Skin of body (tissue), 2 donors: ENCODE results near the gene RASGEF1C. TPM values are rescaled to one million over a fixed set of nuclear protein-coding genes. Genes with fewer than 3 reads are reported as not detected.

Experiments
- DNase-seq: peaks from one replicate; lab custom pipeline; 2025; lab: John Stamatoyannopoulos, UW
- total RNA-seq: library from RNA; depleted of rRNA; stranded (reverse); fragments of >200 nt; gene quantifications from one replicate; pipeline ENCODE4 v1.2.3, GENCODE V29; 2014

Gene RASGEF1C
- total RNA-seq, 1 donor from 2014 or later = 0.79 TPM

DNA sequence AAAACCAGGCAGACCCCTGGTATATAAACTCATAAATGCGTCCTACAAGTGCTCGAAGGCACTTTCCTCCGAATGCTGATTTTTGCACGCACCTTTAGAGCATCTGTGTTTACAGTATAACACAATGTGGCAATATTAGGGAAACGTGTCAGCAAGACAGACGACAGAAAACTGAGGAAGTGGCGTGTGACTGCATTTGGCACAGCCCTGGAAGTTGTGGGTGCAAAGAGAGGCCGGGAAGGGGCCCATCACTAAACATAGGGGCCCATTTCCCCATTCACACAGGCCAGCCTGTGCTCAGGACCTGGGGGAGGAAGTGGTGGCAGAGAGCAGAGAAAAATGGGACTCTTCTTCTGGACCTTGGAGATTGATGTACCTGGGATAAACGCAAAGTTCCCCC lies 48.2 kb downstream of the RASGEF1C start:
- no peak for DNase-seq

DNA sequence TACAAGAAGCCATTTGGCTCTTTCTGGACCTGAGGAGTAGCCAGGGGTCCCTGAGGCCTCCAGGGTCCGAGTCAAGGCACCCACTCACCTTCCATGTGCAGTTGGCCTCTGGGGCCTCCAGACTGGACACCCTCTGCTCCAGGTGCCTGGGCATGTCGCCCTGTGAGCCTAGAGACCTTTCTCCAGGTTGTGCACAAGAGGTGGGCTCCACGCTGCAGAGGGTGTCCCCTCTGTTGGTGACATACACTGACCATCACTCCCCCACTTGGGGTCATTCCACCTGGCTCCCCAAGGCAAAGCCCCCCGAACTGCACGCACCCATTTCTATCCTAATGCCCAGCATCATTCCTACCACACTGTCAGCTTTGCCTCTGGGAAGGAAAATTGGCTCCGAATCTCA lies 48.8 kb downstream of the RASGEF1C start:
- no peak for DNase-seq

DNA sequence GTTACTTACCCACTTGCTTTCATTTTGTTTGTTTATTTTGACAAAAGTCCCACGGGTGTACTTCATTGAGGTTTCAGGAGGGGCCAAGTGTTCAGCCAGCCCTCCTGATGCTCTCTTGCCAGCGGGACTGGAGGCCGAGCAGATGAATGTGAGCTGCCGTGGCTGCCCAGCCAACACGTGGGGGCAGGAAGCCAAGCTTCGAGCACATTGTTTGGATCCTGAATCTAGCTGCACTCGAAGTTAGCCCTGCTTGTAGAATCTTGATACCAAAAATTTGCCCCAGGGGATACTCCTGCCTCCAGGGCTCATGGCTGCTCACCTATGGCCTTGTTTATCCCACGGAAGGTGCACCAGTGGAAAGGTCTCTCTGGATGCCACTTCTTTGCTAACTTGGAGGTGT lies 49.3 kb downstream of the RASGEF1C start:
- no peak for DNase-seq

DNA sequence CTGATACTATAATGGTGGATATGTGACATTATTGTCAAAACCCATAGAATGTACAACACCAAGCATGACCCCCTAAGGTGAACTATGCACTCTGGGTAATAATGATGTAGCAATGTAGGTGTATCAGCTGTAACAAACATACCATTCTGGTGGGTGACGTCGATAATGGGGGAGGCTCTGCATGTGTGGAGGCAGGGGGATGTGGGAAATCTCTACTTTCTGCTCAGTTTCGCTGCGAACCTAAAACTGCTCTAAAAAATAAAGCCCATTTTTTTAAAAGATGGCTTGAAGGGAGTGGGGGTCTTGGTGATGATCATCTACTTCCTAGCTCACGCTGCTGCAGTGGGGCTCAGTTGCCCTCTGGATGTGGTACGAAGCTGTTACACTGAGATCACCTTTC lies 51.1 kb downstream of the RASGEF1C start:
- no peak for DNase-seq

DNA sequence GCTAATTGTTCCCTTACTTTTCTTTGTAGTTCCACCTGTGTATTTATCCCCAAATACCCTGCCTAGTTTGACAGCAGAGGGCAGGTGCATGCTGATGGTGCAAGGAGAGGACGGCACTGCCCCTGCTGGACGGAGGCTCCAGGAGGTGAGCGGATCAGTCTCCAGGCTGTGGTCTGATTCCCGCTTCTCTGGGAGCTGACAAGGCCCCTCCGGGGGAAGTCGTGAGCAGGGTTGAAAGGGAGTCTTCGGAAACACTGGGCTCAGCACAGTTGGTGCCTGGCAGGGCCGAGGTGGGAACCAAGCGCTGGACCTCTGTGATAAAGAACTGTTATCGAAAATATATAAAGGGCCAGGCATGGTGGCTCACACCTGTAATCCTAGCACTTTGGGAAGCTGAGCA lies 52.9 kb downstream of the RASGEF1C start:
- no peak for DNase-seq

DNA sequence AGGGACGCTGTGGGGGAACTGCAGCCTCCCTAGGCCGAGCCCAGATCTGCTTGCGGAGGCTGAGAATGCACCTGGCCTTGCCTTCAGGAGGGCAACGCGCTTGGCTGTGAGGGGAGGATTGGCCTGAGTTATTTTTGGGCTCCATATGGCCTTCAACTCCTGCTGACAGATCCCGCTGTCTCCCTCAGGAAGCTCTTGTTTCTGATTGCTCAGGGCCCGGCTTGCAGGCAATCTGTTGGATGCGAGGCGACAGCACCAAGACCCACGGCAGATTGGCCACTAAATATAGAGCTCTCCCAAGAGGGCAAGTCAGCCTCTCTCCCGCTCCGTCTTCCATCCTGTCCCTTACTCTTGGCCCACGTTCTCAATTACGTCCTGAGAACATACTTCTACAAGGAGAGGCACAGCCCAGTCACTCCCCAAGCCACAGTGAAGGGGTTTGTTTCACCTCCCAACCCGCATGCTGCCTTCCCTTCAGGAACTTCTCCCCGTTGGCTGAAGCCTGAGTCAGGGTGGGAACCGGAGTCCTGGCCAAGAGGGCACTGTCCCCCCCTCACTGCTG lies 53.6 kb downstream of the RASGEF1C start:
- DNase-seq = no peak

DNA sequence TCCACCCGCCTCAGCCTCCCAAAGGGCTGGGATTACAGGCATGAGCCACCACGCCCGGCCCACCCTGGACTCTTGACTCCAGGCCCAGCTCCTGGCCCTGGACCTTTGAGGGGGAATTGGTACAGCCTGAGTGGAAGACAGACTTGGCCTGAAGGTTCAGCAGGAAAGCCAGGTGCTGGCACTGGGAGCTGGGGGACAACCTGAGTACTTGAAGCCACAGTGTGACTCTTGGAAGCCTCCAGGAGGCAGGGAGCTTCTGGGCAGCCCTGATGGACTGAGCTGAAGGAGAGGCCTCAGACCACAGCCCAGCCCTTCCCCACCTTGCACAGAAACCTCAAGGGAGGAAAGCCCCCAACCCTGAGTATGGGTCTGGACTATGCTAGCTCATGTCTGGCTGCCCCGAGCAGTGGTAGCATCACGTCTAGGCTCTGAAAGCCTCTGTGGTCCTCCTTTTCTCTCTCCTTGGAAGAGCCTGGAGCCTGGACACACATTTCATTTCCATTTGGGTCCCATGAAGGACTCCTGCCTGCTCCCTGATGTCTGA lies 54.1 kb downstream of the RASGEF1C start:
- DNase-seq = no peak

DNA sequence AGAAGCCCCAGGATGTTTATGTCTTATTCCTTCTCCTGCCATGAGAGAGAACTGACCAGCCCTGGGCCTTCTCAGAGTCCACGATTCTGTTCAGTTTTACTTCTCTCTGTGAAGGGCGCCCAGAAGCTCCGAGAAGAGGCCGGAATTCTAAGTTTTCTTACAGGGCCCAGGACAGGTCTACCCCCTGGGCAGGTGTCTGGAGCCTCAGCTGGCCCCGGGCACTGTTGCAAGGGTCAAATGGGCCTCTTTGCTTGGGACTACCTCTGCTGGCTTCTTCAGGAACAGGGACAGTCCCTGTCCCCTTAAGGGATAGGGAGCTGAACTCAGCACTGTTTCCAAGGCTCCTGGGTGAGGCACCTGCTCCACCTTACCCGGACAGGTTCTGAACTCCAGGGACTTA lies 55.0 kb downstream of the RASGEF1C start:
- no peak for DNase-seq

DNA sequence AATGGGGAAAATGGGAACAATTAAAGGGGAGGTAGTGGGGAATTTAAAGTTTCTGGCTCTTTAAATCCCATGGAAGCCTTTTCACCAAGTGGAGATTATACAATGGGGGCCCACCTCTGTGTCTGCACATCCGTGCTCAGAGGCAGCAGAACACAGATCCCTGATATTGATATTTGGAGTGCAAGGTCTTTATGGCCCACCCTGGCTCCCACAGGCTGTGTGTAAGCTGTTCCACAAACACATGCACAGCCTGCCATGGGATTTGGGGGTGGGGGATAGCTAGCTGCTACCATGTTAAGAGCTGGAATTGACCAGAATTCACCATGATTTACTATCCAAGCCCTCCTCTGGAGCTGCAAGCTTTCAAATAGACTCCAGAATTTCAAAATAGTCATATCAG lies 55.9 kb downstream of the RASGEF1C start:
- DNase-seq = no peak

DNA sequence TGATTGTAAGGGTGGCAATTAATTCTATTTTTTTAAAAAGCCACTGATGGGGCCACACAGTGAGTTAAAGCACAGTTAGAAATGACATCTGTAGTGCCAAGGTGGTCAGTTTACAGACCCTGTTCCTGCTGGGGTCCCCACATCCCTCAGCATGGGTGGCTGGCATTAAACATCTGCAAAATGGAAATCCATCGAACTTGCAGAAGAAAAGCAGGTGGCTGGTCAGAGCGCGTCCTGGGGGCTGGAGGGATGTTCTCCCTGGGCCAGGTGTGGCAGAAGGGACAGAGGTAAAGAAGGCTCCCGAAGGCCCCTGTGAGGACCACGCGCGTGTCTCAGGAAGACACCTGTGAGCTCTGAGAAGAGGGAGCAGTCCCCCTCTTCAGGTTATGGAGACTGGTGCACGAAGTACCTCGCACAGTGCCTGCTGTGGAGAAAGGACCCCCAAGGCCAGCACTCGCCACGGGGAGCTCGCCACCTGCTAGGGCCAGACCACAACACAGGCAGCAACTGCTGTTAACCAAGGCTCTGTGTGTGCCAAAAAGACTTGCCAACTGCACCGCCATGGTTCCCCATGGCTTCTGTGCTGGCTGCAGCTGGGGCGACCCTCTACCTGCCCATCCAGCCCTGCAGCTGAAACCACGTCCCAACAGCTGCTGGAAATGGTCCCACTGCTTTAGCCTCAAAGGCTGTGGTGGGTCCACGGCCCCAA lies 65.2 kb downstream of the RASGEF1C start:
- DNase-seq = no peak

DNA sequence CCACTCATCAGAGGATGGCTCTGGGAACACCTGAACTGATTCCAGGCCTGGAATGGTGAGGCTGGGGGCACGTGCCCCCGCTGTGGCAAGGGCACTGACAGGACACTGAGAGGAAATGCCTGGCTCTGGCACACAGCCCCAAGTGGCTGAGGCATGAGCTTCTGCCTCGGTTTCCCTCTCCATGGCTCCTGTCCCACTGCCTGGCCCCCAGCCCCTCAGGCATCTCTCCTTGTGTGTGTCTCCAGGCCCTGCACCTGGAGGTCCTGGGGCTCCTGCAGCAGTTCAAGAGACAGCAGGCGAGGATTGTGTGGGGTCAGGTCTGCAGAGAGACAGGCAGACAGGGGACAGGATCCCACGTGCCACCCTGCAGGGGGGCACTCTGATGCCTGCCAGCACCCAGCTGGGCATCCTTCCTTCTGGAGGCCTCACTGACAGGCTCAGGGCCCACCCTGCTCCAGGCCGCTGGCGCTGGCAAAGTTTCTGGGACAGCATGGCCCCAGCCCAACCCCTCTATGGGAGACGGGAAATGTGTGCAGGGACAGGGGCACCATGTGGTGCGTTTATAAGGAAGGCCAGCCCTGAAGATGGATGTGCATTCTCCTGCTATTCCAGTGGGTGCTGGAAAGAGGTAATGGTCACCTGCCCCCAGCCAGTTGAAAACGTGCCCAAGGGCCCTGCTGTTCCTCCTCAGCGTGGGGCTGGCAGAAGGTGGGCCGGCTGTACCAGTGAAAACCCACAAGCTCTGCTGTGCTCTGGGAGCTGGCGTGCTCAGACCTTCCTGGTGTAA lies 66.0 kb downstream of the RASGEF1C start:
- DNase-seq = no peak

DNA sequence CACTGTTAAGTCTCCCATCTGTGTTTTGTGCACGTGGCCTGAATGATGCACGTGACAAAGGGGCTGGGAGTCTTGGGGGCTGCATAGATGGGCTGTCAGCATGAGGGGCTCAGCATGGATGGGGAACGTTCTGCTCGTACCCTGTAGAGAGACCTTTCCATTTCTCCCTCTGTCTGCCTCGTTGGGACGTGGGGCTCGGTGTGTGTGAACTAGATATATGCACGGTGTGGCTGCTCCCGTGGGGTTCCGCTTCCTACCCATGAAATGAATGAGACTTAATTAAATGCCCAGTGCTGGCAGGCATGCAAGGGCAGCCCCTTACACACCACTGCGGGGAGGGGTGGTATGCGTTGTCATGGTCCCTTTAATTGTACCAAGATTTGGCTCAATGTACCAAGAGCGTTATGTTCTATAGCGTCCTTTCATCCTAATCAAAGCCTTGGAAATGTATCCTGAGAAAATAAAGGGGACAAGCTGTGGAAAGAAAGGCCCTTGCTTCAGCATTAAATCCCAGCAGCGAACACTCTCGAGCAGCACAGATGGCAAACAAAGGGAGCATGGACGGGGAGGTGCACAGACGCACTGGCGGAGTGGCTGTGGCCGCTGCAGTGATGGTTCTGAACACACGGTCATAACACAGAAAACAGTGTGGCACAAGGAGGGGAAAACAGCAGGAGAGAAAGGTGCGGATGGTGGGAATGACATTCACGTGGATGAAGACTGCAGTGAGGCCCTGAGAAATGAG lies 66.8 kb downstream of the RASGEF1C start:
- DNase-seq = no peak

DNA sequence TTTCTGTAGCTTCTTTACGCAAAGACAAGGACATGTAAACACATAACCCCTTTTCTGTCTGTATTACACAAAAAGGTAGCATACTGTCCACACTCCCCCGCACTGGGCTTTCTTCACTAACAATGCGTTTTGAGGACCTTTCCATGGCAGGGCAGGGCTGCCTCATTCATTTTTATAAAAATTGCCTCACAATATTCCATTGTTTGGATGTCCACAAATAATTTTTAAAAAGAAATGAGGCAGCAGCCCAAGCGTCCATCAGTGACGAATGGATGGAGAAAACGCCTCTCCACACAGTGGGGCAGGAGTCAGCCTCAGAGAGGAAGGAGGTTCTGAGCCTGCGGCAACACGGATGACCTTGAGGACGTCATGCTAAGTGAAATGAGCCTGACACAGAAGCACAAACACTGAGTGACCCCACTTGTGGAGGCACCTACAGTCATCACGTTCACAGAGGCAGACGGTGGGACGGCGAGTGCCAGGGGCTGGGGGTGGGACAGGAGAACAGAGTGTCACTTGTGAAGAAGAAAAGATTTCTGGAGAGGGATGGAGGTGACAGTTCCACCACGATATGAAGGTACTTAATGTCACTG lies 67.8 kb downstream of the RASGEF1C start:
- no peak for DNase-seq

DNA sequence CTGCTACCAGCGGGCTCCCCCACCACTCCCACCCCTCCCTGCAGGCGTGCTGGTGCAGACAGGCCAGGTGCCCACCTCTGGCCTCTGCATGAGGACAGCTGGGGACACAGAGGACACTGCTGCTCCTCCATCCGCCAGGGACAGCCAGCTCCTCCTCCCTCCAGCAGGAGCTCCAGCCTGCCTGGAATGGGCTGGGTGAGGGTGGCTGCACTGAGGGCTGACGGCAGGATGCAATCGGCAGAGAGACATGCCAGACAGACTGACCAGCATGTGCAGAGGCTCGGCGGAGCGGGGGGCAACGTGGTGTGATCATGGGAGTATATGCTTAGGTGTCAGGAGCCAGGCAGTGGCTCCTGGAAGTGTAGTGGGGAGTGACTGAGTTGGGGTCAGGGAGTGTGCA lies 68.4 kb downstream of the RASGEF1C start:
- no peak for DNase-seq

DNA sequence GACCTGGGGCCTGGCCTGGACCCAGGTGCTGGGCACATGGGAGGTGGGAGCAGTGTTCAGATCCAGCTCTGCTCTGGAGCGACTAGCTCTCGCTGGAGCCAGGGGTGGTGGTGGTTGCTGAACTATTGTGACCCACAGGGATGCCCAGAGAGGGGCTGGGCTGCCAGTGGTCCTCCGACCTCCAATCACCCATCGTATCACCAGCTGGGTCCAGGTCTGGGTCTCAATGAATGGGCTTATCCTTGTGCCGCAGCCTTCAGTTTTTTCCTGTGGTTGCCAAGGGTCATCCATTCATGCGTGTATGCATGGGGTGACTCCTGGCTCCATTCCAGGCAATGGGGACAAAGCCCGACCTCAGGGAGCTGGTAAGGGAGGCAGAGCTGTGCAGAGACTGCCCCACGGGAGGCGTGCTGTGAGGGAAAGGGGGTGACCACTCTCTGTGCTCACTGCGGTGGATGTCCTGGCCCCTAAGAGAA lies 68.9 kb downstream of the RASGEF1C start:
- no peak for DNase-seq

DNA sequence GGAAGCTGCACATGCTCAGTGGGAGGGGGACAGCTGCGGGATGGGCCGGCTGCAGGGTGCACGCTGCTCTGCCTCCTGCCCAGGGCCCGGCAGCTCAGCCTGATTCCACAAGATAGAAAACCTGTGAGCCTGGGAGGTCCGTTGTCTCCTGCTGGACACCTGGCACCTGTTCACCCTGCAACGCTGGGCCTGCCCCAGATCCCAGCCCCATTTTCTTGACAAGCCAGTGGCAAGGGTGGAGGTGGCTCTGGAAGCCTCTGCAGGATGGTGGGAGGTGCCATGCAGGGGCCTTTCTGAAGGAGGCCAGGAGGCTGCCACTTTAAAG lies 69.3 kb downstream of the RASGEF1C start:
- DNase-seq = no peak

DNA sequence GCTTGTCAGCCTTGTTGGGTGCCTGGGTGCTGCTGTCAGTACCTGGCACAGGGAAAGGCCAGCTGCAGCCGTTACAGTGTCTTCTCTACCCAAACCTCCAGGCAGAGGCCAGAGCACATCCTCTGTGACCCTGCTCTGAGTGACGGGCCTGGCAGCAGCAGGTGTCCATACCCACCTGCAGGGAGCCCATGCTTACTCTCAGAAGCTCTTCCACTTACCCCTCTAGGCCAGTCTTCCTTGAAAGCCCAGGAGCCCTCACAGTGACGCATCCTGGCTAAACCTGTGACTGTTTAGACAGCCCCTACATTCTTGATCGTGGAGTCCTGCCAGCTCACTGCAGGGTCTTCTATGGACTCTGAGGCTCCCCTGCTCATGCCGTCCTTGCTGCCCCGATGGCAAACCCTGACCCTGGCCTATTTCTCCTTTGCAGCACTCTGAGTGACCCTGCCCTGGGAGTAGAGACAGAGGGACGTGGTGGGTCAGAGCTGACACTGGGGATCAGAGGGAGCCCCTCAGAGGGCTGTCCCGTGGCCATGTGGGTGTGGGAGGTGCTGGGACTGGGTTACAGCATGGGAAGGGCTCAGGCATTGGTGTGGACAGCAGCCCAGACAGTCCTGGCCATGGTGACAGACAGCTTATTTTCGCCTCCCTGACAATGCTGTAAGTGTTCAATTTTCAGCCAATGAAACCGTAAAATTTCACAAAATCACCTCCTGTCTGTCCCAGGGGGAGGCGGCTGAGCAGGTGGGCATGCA lies 69.9 kb downstream of the RASGEF1C start:
- DNase-seq = no peak

DNA sequence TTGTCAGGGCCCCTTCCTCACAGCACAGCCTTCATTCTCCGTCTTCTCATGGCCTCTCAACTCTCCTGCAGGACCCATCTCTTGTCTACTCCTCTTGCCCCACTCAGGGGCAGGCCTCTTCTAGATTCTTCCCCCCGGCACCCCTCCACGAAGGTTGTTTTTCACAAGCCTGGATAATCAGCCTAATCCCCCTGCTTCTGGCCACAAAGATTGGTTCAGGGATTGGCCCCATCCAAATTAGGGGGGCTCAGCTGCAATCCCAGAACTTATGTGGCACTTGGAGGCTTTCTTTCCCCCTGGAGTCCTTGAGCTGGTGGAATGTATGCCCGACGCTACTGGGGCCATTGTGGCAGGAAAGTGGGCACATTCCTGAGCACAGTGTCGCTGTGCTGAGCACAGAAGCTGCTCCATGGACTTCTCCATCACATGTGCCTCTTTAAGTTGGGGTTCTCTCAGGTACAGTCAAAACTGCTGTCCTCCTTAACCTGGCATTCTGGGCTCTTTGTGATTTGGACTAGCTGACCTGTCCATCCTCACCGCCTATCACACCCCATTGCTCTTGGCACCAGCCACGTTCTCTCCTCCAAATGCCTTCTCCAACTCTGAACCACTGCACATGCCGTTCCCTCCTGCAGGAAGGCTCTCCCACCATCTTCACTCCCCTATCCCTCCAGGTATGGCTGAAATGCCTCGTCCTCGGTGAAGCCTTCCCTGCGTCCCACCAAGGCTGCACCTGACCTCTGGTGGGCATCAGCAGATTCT lies 70.6 kb downstream of the RASGEF1C start:
- no peak for DNase-seq

DNA sequence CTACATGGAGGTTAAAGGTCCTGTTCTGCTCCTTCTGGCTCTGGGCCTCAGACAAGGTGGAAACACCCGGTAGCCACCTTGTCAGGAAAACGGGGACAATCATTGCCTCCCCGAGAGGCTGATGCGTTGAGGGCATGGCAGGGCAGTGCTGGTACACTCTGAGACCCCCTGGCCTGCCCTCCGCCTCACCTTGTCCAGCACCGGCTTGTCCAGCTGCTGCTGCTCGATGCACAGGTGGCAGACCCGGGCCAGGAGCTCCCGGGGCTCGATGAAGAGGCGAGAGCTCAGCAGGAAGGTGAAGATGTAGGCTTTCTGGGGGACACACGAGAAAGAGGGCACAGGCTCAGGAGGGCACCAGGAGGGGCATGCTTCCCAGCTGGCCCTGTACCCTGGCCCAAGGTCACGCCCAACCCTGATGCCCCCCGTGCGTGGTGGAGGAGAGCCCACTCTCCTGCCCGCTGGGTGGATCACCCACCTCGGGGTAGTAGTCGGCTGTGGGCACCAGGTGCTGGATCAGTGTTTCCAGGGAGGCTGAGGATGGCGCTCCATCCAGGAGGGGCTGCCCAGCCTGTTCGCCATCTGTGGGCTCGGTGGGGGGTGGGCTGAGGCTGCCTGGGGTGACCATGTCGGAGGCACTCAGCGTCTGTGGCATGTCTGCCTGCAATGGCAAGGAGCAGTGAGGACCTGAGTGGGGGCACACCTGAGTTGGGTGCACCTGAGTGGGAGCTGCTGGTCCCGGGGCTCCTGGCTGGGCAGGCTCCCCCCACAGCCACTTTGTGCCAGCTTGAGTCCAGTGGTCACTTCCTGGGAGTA lies 71.4 kb downstream of the RASGEF1C start:
- no peak for DNase-seq
